NCI-H69 (cell line): Measurements from ENCODE around the gene GSTM1.
A peak's percentile ranks its signal among the peaks of the same experiment; 100 is the strongest.

Source experiments
- DNase-seq: peaks from one replicate; lab custom pipeline; 2025; lab: John Stamatoyannopoulos, UW

The GSTM1 gene

DNA sequence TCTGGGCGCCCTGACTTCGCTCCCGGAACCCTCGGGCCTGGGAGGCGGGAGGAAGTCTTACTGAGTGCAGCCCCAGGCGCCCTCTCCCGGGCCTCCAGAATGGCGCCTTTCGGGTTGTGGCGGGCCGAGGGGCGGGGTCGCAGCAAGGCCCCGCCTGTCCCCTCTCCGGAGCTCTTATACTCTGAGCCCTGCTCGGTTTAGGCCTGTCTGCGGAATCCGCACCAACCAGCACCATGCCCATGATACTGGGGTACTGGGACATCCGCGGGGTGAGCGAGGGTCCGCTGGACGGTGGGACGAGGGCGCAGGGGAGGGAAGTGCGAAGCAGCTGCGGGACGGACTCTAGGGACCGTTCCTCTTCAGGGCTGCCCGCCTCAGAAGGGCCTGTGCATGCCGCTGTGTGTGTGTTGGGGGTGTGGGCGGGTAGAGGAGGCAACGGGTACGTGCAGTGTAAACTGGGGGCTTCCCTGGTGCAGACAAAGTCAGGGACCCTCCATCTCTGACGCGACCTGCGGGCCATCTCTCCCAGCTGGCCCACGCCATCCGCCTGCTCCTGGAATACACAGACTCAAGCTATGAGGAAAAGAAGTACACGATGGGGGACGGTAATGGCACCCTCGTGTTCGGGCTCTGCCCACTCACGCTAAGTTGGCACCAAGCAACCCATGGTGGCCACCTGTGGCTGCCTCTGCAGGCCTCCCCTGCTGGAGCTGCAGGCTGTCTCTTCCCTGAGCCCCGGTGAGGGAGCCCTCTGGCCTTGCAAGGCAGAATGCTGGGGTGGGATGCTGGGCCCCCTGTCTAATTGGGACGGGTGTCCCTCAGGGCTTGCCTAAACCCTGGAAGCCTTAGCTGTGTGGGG, at the start of gene GSTM1:
GSTM1 (plus strand) TSS at position 177 of the 859 bp plus-strand sequence; CDS start at position 234, 57 bp downstream.
- DNase-seq: no peak

DNA sequence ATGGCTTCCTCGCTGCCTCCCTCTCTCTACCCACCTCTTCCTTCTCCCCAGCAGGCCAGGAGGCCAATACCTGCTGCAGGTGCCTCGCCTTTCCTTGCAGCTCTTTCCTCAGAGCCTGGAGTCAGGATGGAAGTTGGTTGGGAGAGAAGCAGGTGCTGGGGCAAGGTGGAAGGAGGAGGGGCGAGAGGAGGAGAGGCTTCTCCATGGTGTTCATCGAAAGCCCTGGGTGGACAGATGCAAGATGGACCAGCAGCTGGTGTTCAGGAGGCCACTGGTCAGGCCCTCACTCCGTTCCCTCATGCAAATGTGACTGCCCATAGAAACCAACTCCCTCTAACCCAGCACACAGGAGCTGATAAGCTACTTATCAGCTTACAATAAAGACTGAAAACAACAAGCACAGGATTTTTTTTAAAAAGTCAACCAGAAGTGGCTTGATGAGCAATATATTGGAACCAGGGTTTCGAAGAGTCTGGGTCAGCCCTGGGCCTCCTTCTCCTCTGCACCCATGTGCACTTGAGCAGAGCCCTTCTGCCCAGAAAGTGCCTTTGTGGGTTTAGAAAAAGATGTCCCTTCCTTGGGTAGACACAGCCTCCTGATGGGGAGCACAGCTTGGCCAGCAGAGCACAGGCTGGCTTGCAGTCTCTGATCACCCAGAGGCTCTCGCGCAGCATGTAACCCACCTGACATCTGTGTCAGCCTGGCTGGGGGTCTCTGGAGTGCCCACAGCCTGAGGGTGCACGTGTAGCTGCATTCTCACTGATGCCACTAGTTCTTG, 48.4 kb upstream of the GSTM1 start:
- no peak for DNase-seq

DNA sequence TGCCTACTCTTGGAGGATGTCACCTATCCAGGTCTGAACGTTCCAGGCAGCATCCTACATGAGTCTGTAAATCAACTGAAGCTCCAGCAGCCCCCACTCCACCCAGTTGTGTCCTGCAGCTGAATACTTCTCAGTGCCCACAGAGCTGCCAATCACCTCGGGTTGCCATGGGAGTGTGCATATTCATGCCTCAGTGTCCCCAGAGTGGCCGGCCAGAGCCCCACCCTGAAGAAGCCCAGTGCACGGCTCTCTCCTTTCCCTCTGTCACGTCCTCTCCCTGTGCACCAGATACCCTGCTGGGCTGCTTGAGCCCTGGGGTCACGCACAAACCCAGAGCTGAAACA, 47.8 kb upstream of the GSTM1 start:
- DNase-seq: no peak

DNA sequence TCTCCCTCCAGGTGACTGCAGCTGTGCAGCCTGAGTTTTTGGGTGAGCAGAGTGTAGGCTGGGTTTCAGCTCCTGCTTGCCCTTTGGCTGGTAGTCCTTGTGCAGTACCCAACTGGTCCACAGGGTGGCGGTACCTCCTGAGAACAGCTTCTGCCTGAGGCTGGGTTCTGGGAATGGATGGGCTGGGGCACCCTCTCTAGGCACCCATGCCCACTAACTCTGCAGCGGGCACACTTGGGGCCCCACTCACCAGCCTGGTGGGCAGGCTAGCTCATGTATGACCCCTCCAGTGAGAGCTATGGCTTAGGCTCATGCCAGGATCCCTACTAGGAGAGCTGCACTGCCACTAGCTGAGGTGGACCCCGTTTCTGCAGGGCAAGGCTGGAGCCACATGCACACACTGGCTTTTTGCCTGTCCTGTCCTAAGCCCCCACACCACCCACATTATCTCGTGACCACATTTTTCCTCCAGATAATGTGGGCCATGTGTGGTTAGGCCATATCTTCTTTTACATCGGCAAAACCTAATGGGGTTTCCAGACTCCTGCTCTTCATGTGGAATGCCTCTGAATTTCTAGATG, 47.2 kb upstream of the GSTM1 start:
- peak; percentile 62 for DNase-seq

DNA sequence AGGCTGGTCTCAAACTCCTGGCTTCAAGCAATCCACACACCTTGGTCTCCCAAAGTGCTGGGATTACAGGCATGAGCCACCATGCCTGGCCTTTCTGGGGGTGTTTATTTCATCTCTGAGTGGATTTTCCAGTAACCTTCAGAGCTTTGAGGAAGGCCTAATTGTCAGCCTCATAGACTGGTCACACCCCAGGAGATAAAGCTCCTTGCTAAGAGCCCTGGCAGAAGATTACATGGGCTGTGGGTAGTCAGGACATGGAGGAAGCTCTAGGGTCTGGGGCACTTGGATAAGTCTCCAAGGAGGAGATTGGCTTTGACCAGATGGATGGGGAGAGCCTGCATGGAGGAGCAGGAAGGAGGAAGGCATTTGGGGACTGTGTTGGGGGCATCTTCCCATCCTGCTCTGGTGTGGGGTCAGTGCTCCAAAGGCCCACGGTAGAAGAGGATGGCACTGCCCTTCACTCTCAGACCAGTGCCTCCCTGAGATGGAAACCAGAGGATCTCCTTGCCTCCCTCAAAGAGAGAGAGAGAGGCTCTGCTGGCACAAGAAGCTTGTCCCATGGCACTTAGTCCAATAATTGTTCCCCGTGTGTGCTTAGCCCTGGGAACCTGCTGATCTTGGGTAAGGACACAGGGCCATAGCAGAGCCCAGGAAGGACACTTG, 46.4 kb upstream of the GSTM1 start:
- DNase-seq: no peak

DNA sequence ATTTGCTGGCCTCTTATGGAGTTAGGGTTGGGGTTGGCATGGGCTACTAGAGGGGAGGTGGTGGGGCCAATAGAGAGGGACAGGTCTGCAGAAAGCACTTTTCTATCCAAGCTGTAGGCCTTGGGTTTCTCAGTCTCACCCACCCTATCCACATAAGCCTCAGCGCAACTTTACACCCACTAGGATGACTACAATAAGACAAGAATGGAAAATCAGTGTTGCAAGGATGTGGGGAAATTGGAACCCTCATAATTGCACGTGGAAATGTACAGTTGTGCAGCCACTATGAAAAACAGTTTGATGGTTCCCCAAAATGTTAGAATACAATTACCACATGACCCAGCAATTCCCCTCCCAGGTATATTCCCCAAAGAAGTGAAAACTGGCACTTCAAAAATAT, 45.8 kb upstream of the GSTM1 start:
- DNase-seq: no peak

DNA sequence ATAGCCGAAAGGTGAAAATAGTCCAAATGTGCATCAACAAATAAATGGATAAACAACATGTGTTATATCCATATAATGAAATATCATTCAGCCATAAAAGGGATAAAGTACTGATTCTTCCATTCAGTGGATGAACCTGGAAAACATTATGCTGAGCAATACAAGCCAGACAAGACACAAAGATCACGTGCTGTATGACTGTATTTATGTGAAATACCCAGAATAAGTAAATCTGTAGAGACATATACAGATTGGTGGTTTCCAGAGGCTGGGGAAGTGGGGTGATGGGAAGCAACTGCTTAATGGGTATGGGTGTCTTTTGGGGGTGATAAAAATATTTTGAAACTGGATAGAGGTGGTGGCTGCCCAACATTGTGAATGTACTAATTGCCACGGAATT, 45.0 kb upstream of the GSTM1 start:
- DNase-seq: no peak

DNA sequence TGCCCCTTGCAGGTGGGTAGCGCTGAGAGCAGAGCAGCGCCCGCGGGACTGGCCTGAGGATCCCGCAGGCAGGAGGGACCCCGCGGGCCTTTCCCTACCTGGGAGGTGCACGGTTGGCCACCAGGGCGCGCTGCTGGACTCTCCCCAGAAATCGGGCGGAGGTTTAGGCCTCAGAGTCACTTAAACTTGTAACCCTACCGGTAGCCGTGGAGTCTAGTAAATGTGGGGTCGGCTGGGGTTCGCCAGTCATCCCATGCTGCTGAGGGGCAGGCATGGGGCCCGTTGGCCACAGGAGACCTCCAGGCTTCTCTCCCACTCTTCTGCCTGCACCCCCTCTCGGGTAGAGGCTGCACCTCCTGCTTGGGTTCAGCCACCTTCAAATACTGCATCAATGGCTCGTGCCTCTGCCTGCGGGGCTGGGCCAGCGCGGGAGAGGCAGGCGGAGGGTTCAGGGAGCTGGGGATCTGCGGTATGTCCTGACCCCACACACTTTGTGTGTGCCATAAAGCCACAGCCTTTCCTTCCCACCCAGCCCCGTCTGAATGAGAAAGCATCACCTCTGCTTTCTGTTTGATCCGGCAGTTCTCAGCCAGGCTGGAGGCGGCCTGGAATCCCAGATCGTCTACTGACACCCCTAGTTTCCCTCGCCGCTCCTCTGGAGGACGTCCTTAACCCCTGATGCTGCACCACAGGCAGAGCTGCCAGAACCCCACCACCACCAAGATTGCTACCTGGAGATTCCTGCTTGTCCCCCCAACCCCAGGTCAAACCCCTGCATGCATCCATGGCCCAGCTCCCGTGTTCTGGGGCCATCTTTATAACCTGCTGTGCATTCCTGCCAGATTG, 44.0 kb upstream of the GSTM1 start:
- peak; percentile 75 for DNase-seq

DNA sequence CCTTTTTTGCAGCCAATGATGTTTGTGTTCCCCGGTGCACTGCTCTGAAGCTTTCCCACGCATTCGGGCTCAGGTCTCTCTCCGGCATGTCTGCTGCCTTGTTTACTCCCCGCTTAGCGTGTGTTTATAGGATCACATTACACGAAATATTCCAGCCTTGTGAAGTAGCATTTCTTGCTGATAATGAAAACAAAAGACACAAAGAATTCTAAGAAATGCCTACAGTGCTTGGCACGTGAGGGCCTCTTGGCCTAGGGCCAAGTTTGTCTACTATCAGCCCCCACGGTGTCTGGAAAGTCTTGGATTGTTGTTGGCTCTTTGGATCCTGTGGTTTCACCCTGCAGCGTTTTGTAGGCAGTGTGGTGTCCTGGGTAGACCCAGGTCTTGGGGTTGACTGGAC, 42.9 kb upstream of the GSTM1 start:
- no peak for DNase-seq

DNA sequence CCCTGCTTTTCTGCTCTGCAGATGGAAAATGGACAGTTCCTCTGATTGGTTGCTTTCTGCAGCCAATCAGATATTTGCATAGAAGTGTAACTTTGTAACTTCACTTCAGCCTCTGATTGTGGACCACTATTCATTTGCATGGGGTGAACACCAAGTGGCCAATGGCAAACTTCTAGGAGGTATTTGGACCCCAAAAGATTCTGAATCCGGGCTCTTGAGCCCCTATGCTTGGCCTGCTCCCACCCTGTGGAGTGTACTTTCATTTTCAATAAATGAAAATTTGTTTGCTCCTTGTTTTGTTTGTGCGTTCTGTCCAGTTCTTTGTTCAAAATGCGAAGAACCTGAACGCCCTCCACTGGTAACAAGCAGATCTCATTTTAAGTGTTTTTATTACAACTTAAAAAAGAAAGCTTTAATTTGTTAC, 38.1 kb upstream of the GSTM1 start:
- peak; percentile 24 for DNase-seq

DNA sequence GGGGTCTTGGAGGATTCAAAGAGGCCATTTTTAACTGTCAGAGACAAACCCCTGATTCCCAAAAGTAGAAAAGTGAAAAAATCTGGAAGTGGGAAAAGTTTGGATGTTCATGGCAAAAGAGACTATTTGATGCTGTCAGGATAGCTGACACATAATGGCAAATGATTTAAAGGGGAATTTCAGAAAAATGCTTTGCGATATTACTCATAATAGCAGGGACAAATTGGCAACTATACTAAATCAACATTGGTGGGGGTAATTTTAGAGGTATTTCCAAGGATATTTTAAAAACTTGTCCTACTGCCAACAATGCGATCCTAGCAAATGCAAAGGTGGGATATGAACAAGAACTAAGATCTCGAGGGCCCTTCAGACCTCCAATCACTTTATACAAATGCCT, 37.0 kb upstream of the GSTM1 start:
- no peak for DNase-seq

DNA sequence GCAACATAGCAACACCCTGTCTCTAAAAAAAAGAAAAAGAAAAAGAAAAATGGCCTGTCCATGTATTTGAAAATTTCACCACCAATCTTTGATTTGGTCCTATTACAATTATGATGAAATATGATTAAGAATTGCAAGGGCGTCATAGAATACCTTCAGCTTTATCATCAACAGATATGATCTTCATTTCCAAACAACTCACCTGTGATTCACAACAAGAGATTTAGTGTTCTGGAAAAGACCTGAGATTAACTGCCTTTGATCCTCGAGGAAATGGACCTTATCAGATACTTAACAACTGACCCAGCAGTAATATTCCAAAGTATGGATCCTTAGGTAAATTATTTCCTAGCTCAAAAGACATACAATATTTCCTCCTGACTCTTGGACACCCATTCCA, 35.2 kb upstream of the GSTM1 start:
- DNase-seq: no peak

DNA sequence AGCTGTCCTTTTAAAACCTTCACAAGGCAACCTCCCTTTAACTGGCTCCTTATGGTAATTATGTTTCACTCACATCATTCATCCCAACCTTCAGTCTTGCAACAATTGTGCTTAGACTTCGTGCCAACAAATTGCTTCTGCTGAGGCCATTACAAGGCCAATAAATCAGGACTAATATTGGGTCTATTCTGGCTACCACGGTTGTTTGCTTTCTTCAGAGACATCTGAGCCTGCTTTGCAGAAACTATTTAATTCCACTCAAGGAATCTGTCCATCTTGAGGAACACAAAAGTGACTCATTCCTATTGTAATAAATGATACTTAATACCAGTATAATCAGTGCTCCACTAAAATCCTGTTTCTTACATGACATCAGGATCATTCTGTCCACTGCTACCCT, 34.3 kb upstream of the GSTM1 start:
- DNase-seq: no peak

DNA sequence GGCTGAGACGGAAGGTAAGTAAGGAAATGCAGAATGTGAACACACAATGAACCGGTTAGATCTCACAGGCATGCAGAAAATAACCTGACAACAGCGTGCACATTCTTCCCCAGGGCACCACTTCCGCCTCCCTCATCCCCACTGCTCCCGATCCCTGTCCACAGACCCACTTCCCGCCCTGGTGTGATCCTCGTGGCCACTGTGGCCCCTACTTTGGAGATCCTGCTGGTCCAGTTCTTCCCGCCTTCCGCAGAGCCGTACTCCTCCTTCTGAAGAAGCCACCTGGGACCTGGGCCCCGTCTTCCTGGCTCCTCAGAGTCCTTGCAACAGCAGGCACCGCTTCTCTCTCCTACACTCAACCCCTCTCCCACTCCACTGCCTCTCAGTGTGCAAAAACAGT, 33.1 kb upstream of the GSTM1 start:
- DNase-seq: no peak

DNA sequence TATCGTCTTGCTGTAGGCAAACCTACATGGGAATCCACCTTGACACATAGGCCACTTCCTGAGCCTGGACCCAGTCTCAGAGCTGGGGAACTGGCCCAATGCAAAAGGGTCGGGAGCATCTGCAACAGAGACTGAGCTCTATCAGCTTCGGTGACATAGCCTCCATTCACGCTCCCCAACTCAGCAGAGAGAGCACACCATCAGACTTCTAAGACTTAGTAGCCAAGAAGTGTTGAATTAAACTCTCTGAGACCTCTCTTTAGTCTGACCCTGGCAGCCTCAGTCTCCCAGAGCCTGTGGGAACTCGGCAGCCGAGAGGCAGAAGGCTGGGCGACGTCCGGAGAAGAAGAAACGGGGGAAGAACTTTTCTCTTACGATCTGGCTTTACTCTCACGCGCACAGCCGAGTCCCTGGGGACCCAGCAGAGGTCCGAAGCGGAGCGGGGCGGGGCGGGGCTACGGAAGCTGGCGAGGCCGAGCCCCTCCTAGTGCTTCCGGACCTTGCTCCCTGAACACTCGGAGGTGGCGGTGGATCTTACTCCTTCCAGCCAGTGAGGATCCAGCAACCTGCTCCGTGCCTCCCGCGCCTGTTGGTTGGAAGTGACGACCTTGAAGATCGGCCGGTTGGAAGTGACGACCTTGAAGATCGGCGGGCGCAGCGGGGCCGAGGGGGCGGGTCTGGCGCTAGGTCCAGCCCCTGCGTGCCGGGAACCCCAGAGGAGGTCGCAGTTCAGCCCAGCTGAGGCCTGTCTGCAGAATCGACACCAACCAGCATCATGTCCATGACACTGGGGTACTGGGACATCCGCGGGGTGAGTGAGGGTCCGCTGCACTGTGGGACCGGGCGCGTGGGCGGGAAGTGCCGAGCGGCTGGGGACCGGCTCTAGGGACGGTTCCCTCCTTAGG, 31.8 kb upstream of the GSTM1 start, which contains the start of gene GSTM4:
GSTM4 (plus strand) TSS at position 485 of the 905 bp plus-strand sequence; CDS start at position 776, 291 bp downstream.
- peak; percentile 56 for DNase-seq

DNA sequence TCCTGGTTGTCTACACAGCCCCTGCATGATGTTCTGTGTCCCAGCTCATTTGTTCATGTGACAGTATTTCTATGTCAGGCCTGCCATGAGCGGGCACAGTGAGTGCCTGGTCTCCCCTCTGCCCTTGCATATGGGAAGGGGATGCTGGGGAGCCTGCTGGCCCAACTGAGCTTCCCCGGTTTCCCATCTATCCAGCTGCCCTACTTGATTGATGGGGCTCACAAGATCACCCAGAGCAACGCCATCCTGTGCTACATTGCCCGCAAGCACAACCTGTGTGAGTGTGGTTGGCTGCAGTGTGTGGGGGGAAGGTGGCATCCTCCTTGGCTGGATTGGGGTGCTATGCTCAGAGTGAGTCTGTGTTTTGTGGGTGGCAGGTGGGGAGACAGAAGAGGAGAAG, 30.2 kb upstream of the GSTM1 start:
- DNase-seq: no peak

DNA sequence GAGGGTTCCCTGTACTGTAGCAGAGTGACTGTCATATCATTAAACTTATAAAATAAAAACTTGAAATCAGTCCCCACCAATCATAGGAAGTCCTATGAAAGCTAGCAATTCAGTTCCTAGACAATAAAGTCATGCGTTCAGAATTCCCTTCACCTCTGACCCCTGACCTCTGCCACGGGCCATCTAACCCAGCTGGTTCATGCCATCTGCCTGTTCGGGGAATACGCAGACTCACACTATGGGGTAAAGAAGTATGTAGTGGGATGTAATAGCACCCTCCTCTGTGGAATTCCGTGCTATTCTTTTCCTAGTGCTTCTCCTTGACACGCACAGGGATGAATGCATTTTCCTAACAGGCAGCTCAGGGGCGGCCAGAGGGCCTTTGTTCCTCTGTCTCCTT, 29.6 kb upstream of the GSTM1 start:
- no peak for DNase-seq

DNA sequence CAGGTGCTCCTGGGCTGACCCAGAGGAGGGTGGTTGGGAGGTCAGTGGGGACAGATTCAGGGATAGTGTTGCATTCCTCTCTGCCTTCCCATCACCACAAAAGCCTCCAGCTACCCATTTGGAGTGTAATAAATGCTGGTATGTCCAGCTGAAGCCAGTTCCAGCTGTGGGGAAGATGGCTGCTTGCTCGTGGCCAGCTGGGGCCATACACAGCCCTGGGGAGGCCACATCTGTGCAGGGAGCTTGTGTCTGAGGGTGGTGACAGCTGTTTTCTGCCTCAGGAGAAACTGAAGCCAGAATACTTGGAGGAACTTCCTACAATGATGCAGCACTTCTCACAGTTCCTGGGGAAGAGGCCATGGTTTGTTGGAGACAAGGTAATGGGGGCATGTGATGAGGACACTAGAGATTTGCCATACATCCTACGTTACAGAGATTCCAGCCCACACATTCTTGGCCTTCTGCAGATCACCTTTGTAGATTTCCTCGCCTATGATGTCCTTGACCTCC, 29.0 kb upstream of the GSTM1 start:
- DNase-seq: no peak

DNA sequence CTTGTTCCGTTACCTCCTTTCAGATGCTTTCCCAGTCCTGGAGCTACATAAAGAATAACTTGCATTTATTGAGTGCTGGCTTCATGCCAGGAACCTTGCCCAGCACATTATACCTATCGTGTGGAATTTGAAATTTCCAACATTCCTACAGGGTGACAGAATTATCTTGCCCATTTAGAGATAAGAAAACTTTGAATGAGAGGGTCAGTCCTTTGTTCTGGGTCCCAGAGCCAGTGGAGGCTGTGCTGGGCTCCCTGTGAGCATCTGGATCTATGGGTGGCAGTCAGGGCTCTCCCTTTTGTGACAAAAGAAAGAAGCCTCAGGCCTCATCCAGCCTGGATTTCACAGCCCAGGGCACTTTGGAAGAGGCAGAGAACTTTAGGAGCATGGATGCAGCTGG, 28.5 kb upstream of the GSTM1 start:
- DNase-seq: no peak
